A549 (cell line): ENCODE results near the gene YLPM1. TPM values are rescaled to one million over a fixed set of nuclear protein-coding genes. Genes with fewer than 3 reads are reported as not detected.

Source experiments
- ATAC-seq, 2 experiments: fragments of 200-7000 bp in 1 of 2; fragments of >200 bp in 1 of 2; cut with Nextera tagmentation in 1 of 2; cut with Tn5 transposase in 1 of 2; 3 replicates each; pipeline versions ENCODE4 v1.8.0 to v1.9.1; 2018 to 2020; ENCODE audit warnings: mild to moderate bottlenecking in 1 of 2, moderate library complexity in 1 of 2
- CTCF ChIA-PET: fragments of 300-600 bp; sonication (Branson Sonifier 250); formaldehyde crosslinking; extraction: SDS; loops from one replicate; lab custom pipeline; 2021; ENCODE audit warnings: antibody characterized with exemption, inconsistent platforms; lab: Yijun Ruan, JAX
- POLR2A ChIA-PET: fragments of 350-600 bp; formaldehyde crosslinking; extraction: SDS; loops from one replicate; lab custom pipeline; 2021; ENCODE audit warnings: antibody characterized with exemption, inconsistent platforms; lab: Yijun Ruan, JAX
- DNase-seq, 2 experiments: peaks; one replicate each; pipeline versions ENCODE4 v3.0.0 to v3.0.0-alpha.2; 2011 to 2016; ENCODE audit warnings: low read depth in 1 of 2, low spot score in 1 of 2
- FAIRE-seq: peaks from 2 replicates; lab custom pipeline; 2011; peaks lifted over from hg19 to GRCh38; lab: Jason Lieb, UNC
- H3K27ac ChIP-seq, 2 experiments: fragments of >200 bp; sonication (Bioruptor Twin); formaldehyde crosslinking; 3 replicates each; pipeline ENCODE4 v1.5.1; 2016 to 2017
- H3K4me1 ChIP-seq: fragments of >200 bp; sonication (Bioruptor Twin); formaldehyde crosslinking; 3 replicates; pipeline ENCODE4 v1.6.1; 2016
- H3K4me2 ChIP-seq: fragments of >200 bp; sonication (Bioruptor Twin); formaldehyde crosslinking; 3 replicates; pipeline ENCODE4 v1.6.1; 2016
- H3K4me3 ChIP-seq: fragments of >200 bp; sonication (Bioruptor Twin); formaldehyde crosslinking; 3 replicates; pipeline ENCODE4 v1.5.1; 2016
- H3K9me3 ChIP-seq: fragments of >200 bp; sonication (Bioruptor Twin); formaldehyde crosslinking; 3 replicates; pipeline ENCODE4 v1.6.1; 2016
- BCL3 ChIP-seq: fragments of >200 bp; sonication (Bioruptor Twin); formaldehyde crosslinking; IDR thresholded peaks from 3 replicates; pipeline ENCODE4 v1.6.1; 2016
- CEBPB ChIP-seq, 2 experiments: fragments of >200 bp in 1 of 2; sonication (Bioruptor Twin) in 1 of 2; formaldehyde crosslinking in 1 of 2; IDR thresholded peaks; 2 replicates each; pipeline ENCODE4 v1.6.1; 2012 to 2016
- E2F6 ChIP-seq: IDR thresholded peaks from 2 replicates; pipeline ENCODE4 v1.6.1; 2012; ENCODE audit warnings: low read depth, borderline replicate concordance
- EHF ChIP-seq: fragments of 250-450 bp; sonication (Bioruptor Pico); IDR thresholded peaks from 2 replicates; pipeline ENCODE4 v1.5.0; 2020; ENCODE audit warnings: mild to moderate bottlenecking
- FOXS1 ChIP-seq: fragments of 250-450 bp; sonication (Bioruptor Pico); IDR thresholded peaks from 2 replicates; pipeline ENCODE4 v1.5.0; 2020; ENCODE audit warnings: mild to moderate bottlenecking, moderate library complexity
- GATA3 ChIP-seq: IDR thresholded peaks from 2 replicates; pipeline ENCODE4 v1.6.1; 2012; ENCODE audit warnings: borderline replicate concordance
- HDAC2 ChIP-seq: fragments of 200-600 bp; sonication (generic); IDR thresholded peaks from 2 replicates; pipeline ENCODE4 v1.6.1; 2016
- HES2 ChIP-seq: fragments of >200 bp; sonication (Bioruptor Twin); formaldehyde crosslinking; IDR thresholded peaks from 2 replicates; pipeline ENCODE4 v1.6.1; 2016
- HMGXB4 ChIP-seq: fragments of 250-450 bp; sonication (Bioruptor Pico); IDR thresholded peaks from 2 replicates; pipeline ENCODE4 v1.5.0; 2021; ENCODE audit warnings: mild to moderate bottlenecking, moderate library complexity, borderline replicate concordance
- HOXB13 ChIP-seq: fragments of 250-450 bp; sonication (Bioruptor Pico); IDR thresholded peaks from 2 replicates; pipeline ENCODE4 v1.5.0; 2020; ENCODE audit warnings: low read depth, mild to moderate bottlenecking, moderate library complexity
- KDM1A ChIP-seq: fragments of 200-600 bp; sonication (generic); IDR thresholded peaks from 2 replicates; pipeline ENCODE4 v1.6.1; 2016; ENCODE audit warnings: low read depth, mild to moderate bottlenecking
- MAZ ChIP-seq: fragments of 150-350 bp; IDR thresholded peaks from 2 replicates; pipeline ENCODE4 v1.6.1; 2014; ENCODE audit warnings: antibody characterized with exemption, low read depth, low read length, borderline replicate concordance
- MYC ChIP-seq: IDR thresholded peaks from 2 replicates; pipeline ENCODE4 v1.6.1; 2012; ENCODE audit warnings: mild to moderate bottlenecking, inconsistent platforms, low read length, improper control_type of control experiment, borderline replicate concordance
- PHF8 ChIP-seq: fragments of 200-600 bp; sonication (generic); IDR thresholded peaks from 2 replicates; pipeline ENCODE4 v1.6.1; 2016; ENCODE audit warnings: low read depth, mild to moderate bottlenecking, antibody characterized with exemption, moderate library complexity, borderline replicate concordance
- POLR2A ChIP-seq: IDR thresholded peaks from 2 replicates; pipeline ENCODE4 v1.6.1; 2012; ENCODE audit warnings: mild to moderate bottlenecking, low read length
- RARB ChIP-seq: fragments of 250-450 bp; sonication (Bioruptor Pico); IDR thresholded peaks from 2 replicates; pipeline ENCODE4 v1.8.0; 2021; ENCODE audit warnings: mild to moderate bottlenecking, moderate library complexity
- RCOR1 ChIP-seq: fragments of 150-350 bp; IDR thresholded peaks from 2 replicates; pipeline ENCODE4 v1.6.1; 2014; ENCODE audit warnings: antibody characterized with exemption, low read length, low read depth
- RFX5 ChIP-seq: fragments of 450-650 bp; IDR thresholded peaks from 2 replicates; pipeline ENCODE4 v1.7.1; 2014; ENCODE audit warnings: antibody characterized with exemption, mild to moderate bottlenecking, moderate library complexity
- TFCP2L1 ChIP-seq: fragments of 250-450 bp; sonication (Bioruptor Pico); IDR thresholded peaks from 2 replicates; pipeline ENCODE4 v1.5.0; 2021; ENCODE audit warnings: mild to moderate bottlenecking
- ZFP36 ChIP-seq: fragments of 450-650 bp; IDR thresholded peaks from 2 replicates; pipeline ENCODE4 v1.6.1; 2014; ENCODE audit warnings: borderline replicate concordance; ENCODE audit not compliant: partially characterized antibody
- ZNF302 ChIP-seq: fragments of 250-450 bp; sonication (Bioruptor Pico); IDR thresholded peaks from 2 replicates; pipeline ENCODE4 v1.9.0; 2021; ENCODE audit warnings: inconsistent platforms, mild to moderate bottlenecking, moderate library complexity
- ZSCAN20 ChIP-seq: fragments of 250-450 bp; sonication (Bioruptor Pico); IDR thresholded peaks from 2 replicates; pipeline ENCODE4 v1.8.0; 2022; ENCODE audit warnings: mild to moderate bottlenecking, moderate library complexity
- whole genome bisulfite sequencing: methylation state at CpG from one replicate; pipeline ENCODE4 v1.1.6; 2017; ENCODE audit errors: missing lambda C conversion rate; 5-methylcytosine and 5-hydroxymethylcytosine counted together
- polyA plus RNA-seq, 4 experiments: library from polyadenylated mRNA; depleted of rRNA in 3 of 4; stranded (reverse); fragments of >200 nt; fragmentation: RNase III in 1 of 4; extraction: RNeasy Plus Mini Kit Qiagen cat#74134 plus additional on column Dnase treatment in 1 of 4; gene quantifications; 2 replicates in 3 of 4; 3 replicates in 1 of 4; pipeline ENCODE4 v1.2.3, GENCODE V29; 2011 to 2017

Gene YLPM1
- polyA plus RNA-seq, 2 of the 4 experiments (the other 2 are of a cell fraction), result 20.3 to 37.8 TPM

- ChIA-PET POLR2A (no interaction called here), CTCF (interaction anchor here (1.8 kb wide), 1 partner anchor 12 kb away, joined by 4 read pairs; no protein-coding TSS in a partner anchor)
- FAIRE-seq (no peak), DNase-seq (no peak), ATAC-seq (no peak)
- Histone ChIP-seq H3K4me2 (no peak overlapping the region), H3K4me1 (no peaks in the 10 kb centered on the region), H3K9me3 (no peaks in the 10 kb centered on the region), H3K4me3 (no peak overlapping the region), H3K27ac (no peak overlapping the region)
- WGBS, result 91% methylated on average over 1 of the region's 1 CpG
- no peak for TF ChIP-seq EHF
- TF ChIP-seq HOXB13 (CRISPR knock-in tag), result no peak
- no peak for TF ChIP-seq CEBPB (IDR thresholded peaks at IDR 0.05)
- no peak for TF ChIP-seq RARB (CRISPR knock-in tag)
- TF ChIP-seq HES2, result no peak
Measured at GRCh38 chr14:74816124-74816523, 53.0 kb downstream of the YLPM1 start.

- ChIA-PET POLR2A (no interaction called here), CTCF (no interaction called here)
- Histone ChIP-seq H3K9me3 (no peaks in the 10 kb centered on the region), H3K4me3 (no peak overlapping the region), H3K4me2 (no peak overlapping the region), H3K4me1 (no peaks in the 10 kb centered on the region), H3K27ac (no peak overlapping the region)
- 91% methylated on average over 5 of the region's 5 CpGs for WGBS
- ATAC-seq, result no peak
- DNase-seq, result no peak
- TF ChIP-seq RCOR1, result no peak
- no peak for TF ChIP-seq POLR2A
- TF ChIP-seq E2F6, result no peak
- TF ChIP-seq MYC, result no peak
- no peak for TF ChIP-seq EHF
- no peak for TF ChIP-seq ZSCAN20 (CRISPR knock-in tag)
- no peak for TF ChIP-seq ZFP36
- TF ChIP-seq FOXS1 (CRISPR knock-in tag), result no peak
- no peak for TF ChIP-seq BCL3
- TF ChIP-seq GATA3, result no peak
- no peak for TF ChIP-seq KDM1A
- TF ChIP-seq TFCP2L1, result no peak
- TF ChIP-seq ZNF302 (CRISPR knock-in tag), result no peak
- no peak for TF ChIP-seq HES2
- no peak for TF ChIP-seq RFX5
- TF ChIP-seq CEBPB (IDR thresholded peaks at IDR 0.05), result no peak
- TF ChIP-seq HMGXB4 (CRISPR knock-in tag), result no peak
- no peak for TF ChIP-seq PHF8
- TF ChIP-seq MAZ, result no peak
- TF ChIP-seq HDAC2, result no peak
- TF ChIP-seq, all 56 proteins: peak for 0
- FAIRE-seq, result no peak
Measured at GRCh38 chr14:74820288-74820687, 57.2 kb downstream of the YLPM1 start.
